Measurements from ENCODE around the gene GRIN3B. TPM values are rescaled to one million over a fixed set of nuclear protein-coding genes. Genes with fewer than 3 reads are reported as not detected.
A peak's percentile ranks its signal among the peaks of the same experiment; 100 is the strongest.
"Not testable (repeated sequence)": the region's sequence is repeated elsewhere in the genome, so short reads cannot be mapped to it uniquely, and the experiment has no call there.

GRIN3B gene
- total RNA-seq, 1 experiment from 2014 or later = not detected

GRCh38 chr19:1018932-1019615 is 18.9 kb downstream of the GRIN3B start:
- no peak for DNase-seq (ENCODE audit: low spot score)

- no peak for DNase-seq (ENCODE audit: low spot score)
These were observed 19.4 kb downstream of the GRIN3B start for GRCh38 chr19:1019616-1019961.

GRCh38 chr19:1019980-1020867 is 20.0 kb downstream of the GRIN3B start:
- DNase-seq (ENCODE audit: low spot score) = no peak

GRCh38 chr19:1020868-1021425 is 20.7 kb downstream of the GRIN3B start, which contains the start of gene TMEM259:
TSS of gene TMEM259 (minus strand) at chr19:1021123. CDS start at chr19:1020996, 127 bp downstream.
- peak; percentile 96 for DNase-seq (ENCODE audit: low spot score)

GRCh38 chr19:1023883-1024188 is 23.6 kb downstream of the GRIN3B start:
- DNase-seq (ENCODE audit: low spot score) = not testable (repeated sequence)

- DNase-seq (ENCODE audit: low spot score) = not testable (repeated sequence)
These were observed 24.9 kb downstream of the GRIN3B start for GRCh38 chr19:1025080-1025479.

GRCh38 chr19:1025960-1026782 is 26.0 kb downstream of the GRIN3B start, which contains the start of gene CNN2:
TSS of gene CNN2 (plus strand) at chr19:1026608. CDS start at chr19:1026662, 54 bp downstream.
- peak; percentile 80 for DNase-seq (ENCODE audit: low spot score)

- peak; percentile 21 for DNase-seq (ENCODE audit: low spot score)
These were observed 26.8 kb downstream of the GRIN3B start for GRCh38 chr19:1026783-1027649.

GRCh38 chr19:1027650-1028061 is 27.4 kb downstream of the GRIN3B start:
- DNase-seq (ENCODE audit: low spot score) = peak; percentile 11

GRCh38 chr19:1028062-1028926 is 28.1 kb downstream of the GRIN3B start:
- peak; percentile 71 for DNase-seq (ENCODE audit: low spot score)

- no peak for DNase-seq (ENCODE audit: low spot score)
These were observed 32.1 kb downstream of the GRIN3B start for GRCh38 chr19:1032264-1032867.

- DNase-seq (ENCODE audit: low spot score) = no peak
These were observed 35.9 kb downstream of the GRIN3B start for GRCh38 chr19:1035998-1036621.

GRCh38 chr19:1037621-1038064 is 37.4 kb downstream of the GRIN3B start:
- DNase-seq (ENCODE audit: low spot score) = no peak

- peak; percentile 11 for DNase-seq (ENCODE audit: low spot score)
These were observed 38.9 kb downstream of the GRIN3B start for GRCh38 chr19:1038978-1039645.

GRCh38 chr19:1039646-1040475 is 39.6 kb downstream of the GRIN3B start, which contains the start of gene ABCA7:
TSS of gene ABCA7 (plus strand) at chr19:1040107. CDS start at chr19:1041362, 1,255 bp downstream.
- peak; percentile 91 for DNase-seq (ENCODE audit: low spot score)

- peak; percentile 86 for DNase-seq (ENCODE audit: low spot score)
These were observed 40.5 kb downstream of the GRIN3B start for GRCh38 chr19:1040476-1041271.
